T-helper 1 cell (primary cell): Measurements from ENCODE around the gene WIPF3.

Experiments
- DNase-seq, 5 donors: peaks; one replicate each; pipeline ENCODE4 v3.0.0-alpha.2; 2012 to 2020
- total RNA-seq, 4 donors: gene quantifications; one replicate each; lab custom pipeline; 2026; lab: John Stamatoyannopoulos, UW

WIPF3 gene
- total RNA-seq, result 0 to 0.27 (median 0) reads per million in 4 donors

GRCh38 chr7:29806208-29806994, at the start of gene WIPF3:
WIPF3 (plus strand) TSS chr7:29806508; CDS start chr7:29834725, 28,217 bp downstream.
- no peak for DNase-seq

- DNase-seq, result no peak
Measured at GRCh38 chr7:29763266-29763665, 43.0 kb upstream of the WIPF3 start.

GRCh38 chr7:29764227-29764626, 42.1 kb upstream of the WIPF3 start:
- DNase-seq, result no peak

GRCh38 chr7:29765490-29765889, 40.8 kb upstream of the WIPF3 start:
- no peak for DNase-seq

- no peak for DNase-seq
Measured at GRCh38 chr7:29770371-29770770, 35.9 kb upstream of the WIPF3 start.

GRCh38 chr7:29771081-29771816, 35.1 kb upstream of the WIPF3 start:
- no peak for DNase-seq

- no peak for DNase-seq
Measured at GRCh38 chr7:29779017-29779416, 27.3 kb upstream of the WIPF3 start.

- no peak for DNase-seq
Measured at GRCh38 chr7:29780346-29780745, 26.0 kb upstream of the WIPF3 start.

- no peak for DNase-seq
Measured at GRCh38 chr7:29783671-29784070, 22.6 kb upstream of the WIPF3 start.

GRCh38 chr7:29793507-29793906, 12.8 kb upstream of the WIPF3 start:
- no peak for DNase-seq

- DNase-seq, result no peak
Measured at GRCh38 chr7:29794959-29795629, 11.2 kb upstream of the WIPF3 start.

GRCh38 chr7:29795696-29796580, 10.4 kb upstream of the WIPF3 start:
- DNase-seq, result no peak

- no peak for DNase-seq
Measured at GRCh38 chr7:29797112-29797944, 9.0 kb upstream of the WIPF3 start.

- no peak for DNase-seq
Measured at GRCh38 chr7:29798422-29798821, 7.9 kb upstream of the WIPF3 start.

GRCh38 chr7:29801929-29802328, 4.4 kb upstream of the WIPF3 start:
- no peak for DNase-seq

GRCh38 chr7:29805031-29805430, 1.3 kb upstream of the WIPF3 start:
- no peak for DNase-seq

GRCh38 chr7:29805886-29806207, 461 bp upstream of the WIPF3 start:
- DNase-seq, result no peak

- DNase-seq, result no peak
Measured at GRCh38 chr7:29806995-29807841, 910 bp downstream of the WIPF3 start.

- DNase-seq, result no peak
Measured at GRCh38 chr7:29808075-29808801, 1.9 kb downstream of the WIPF3 start.
